ENCODE data around the gene CISD3. TPM values are rescaled to one million over a fixed set of nuclear protein-coding genes. Genes with fewer than 3 reads are reported as not detected.
A peak's percentile ranks its signal among the peaks of the same experiment; 100 is the strongest.

CISD3 gene
- total RNA-seq, 1 experiment from 2014 or later: 101 TPM

DNA sequence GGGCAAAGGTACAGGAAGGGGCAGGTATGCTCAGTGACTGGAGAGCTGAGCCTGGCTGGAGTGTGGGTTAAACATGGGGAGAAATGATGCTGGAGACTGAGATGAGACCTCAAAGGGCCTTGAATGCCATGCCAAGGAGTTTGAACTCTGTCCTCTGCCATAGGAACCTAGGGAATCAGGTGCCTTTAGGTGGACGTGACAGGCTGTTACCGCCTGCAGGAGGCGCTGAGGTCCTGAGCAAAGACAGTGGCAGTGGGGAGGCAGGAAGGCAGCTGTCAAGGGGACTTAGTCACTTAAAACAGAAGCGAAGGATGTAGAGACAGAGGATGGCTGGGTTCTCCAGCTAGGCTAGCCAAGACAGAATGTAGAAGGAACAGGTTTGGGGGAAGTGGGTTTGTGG, 31.5 kb downstream of the CISD3 start:
- no peak overlapping the region for H3K27ac Mint-ChIP-seq (ENCODE audit: unreplicated experiment)
- intact Hi-C loops (cut with micrococcal nuclease; ENCODE audit: unreplicated experiment): no loop called here
- H3K4me1 Mint-ChIP-seq (ENCODE audit: low read depth, unreplicated experiment): no peaks in the 10 kb centered on the region
- CTCF ChIA-PET: interaction anchor here (0.6 to 2.1 kb wide), 6 partner anchors 9 to 413 kb away, joined by 3 to 15 read pairs (median 3); partner anchors contain the start of gene PSMB3
- peak; percentile 78 for TF ChIP-seq CTCF (IDR thresholded peaks at IDR 0.05; ENCODE audit: unreplicated experiment)
- no peak overlapping the region for H3K4me3 Mint-ChIP-seq (ENCODE audit: low read depth, unreplicated experiment)
- peaks cover 89% of the 10 kb centered on the region for H3K36me3 Mint-ChIP-seq (ENCODE audit: insufficient read depth, unreplicated experiment)
- H3K9me3 Mint-ChIP-seq (ENCODE audit: low read depth, unreplicated experiment): no peaks in the 10 kb centered on the region
- DNase-seq: peak; percentile 73
- BruUV-seq (replicated peaks): no TSS peak
- H3K27me3 Mint-ChIP-seq (ENCODE audit: unreplicated experiment): no peaks in the 10 kb centered on the region

DNA sequence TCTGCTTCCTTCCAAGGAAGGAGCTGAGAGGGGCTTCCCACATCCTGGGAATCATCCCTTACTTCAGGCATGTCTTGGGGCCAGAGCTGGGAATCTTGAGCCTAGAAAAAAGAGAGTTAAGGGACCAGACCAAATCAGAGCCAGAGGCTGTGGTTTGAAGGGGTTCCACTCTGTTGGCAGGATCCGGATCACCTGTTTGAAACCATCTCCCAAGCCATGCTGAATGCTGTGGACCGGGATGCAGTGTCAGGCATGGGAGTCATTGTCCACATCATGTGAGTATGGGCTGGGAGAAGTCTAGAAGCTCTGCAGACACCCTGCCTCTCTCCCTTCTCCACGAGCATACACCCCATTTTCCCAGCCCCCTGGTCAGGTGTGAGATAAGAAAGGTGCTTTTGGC, 32.1 kb downstream of the CISD3 start:
- Mint-ChIP-seq H3K27me3 (ENCODE audit: unreplicated experiment) (no peaks in the 10 kb centered on the region), H3K4me1 (ENCODE audit: low read depth, unreplicated experiment) (no peaks in the 10 kb centered on the region), H3K4me3 (ENCODE audit: low read depth, unreplicated experiment) (no peak overlapping the region), H3K36me3 (ENCODE audit: insufficient read depth, unreplicated experiment) (peaks cover 93% of the 10 kb centered on the region), H3K9me3 (ENCODE audit: low read depth, unreplicated experiment) (no peaks in the 10 kb centered on the region), H3K27ac (ENCODE audit: unreplicated experiment) (no peak overlapping the region)
- DNase-seq: no peak
- CTCF ChIA-PET: interaction anchor here (0.6 to 2.1 kb wide), 5 partner anchors 13 to 1423 kb away, joined by 3 to 15 read pairs (median 3); no protein-coding TSS in a partner anchor
- TF ChIP-seq CTCF (IDR thresholded peaks at IDR 0.05; ENCODE audit: unreplicated experiment): no peak
- no TSS peak for BruUV-seq (replicated peaks)
- intact Hi-C loops (cut with micrococcal nuclease; ENCODE audit: unreplicated experiment): no loop called here

- Mint-ChIP-seq H3K27ac (ENCODE audit: unreplicated experiment) (no peak overlapping the region), H3K36me3 (ENCODE audit: insufficient read depth, unreplicated experiment) (peaks cover 89% of the 10 kb centered on the region), H3K9me3 (ENCODE audit: low read depth, unreplicated experiment) (no peaks in the 10 kb centered on the region), H3K4me3 (ENCODE audit: low read depth, unreplicated experiment) (no peak overlapping the region), H3K4me1 (ENCODE audit: low read depth, unreplicated experiment) (no peaks in the 10 kb centered on the region), H3K27me3 (ENCODE audit: unreplicated experiment) (no peaks in the 10 kb centered on the region)
- BruUV-seq (replicated peaks): no TSS peak
- intact Hi-C loops (cut with micrococcal nuclease; ENCODE audit: unreplicated experiment): no loop called here
- no peak for DNase-seq
- TF ChIP-seq CTCF (IDR thresholded peaks at IDR 0.05; ENCODE audit: unreplicated experiment): no peak
- CTCF ChIA-PET: no interaction called here
These were observed 36.2 kb downstream of the CISD3 start for GRCh38 chr17:38766341-38766740.

GRCh38 chr17:38768417-38768816, 38.3 kb downstream of the CISD3 start:
- Mint-ChIP-seq H3K4me3 (ENCODE audit: low read depth, unreplicated experiment) (no peak overlapping the region), H3K36me3 (ENCODE audit: insufficient read depth, unreplicated experiment) (peaks cover 88% of the 10 kb centered on the region), H3K27ac (ENCODE audit: unreplicated experiment) (no peak overlapping the region), H3K9me3 (ENCODE audit: low read depth, unreplicated experiment) (no peaks in the 10 kb centered on the region), H3K27me3 (ENCODE audit: unreplicated experiment) (no peaks in the 10 kb centered on the region), H3K4me1 (ENCODE audit: low read depth, unreplicated experiment) (no peaks in the 10 kb centered on the region)
- CTCF ChIA-PET: interaction anchor here (0.5 to 0.7 kb wide), 2 partner anchors 12 to 19 kb away, joined by 3 to 5 read pairs; no protein-coding TSS in a partner anchor
- BruUV-seq (replicated peaks): no TSS peak
- no peak for DNase-seq
- no peak for TF ChIP-seq CTCF (IDR thresholded peaks at IDR 0.05; ENCODE audit: unreplicated experiment)
- intact Hi-C loops (cut with micrococcal nuclease; ENCODE audit: unreplicated experiment): no loop called here

Data from Calu3 (cell line).